ENCODE results near the gene TSLP. TPM values are rescaled to one million over a fixed set of nuclear protein-coding genes. Genes with fewer than 3 reads are reported as not detected.

TSLP gene
- total RNA-seq, 3 donors from 2014 or later: 0.44 to 1.6 (median 0.66) TPM

DNA sequence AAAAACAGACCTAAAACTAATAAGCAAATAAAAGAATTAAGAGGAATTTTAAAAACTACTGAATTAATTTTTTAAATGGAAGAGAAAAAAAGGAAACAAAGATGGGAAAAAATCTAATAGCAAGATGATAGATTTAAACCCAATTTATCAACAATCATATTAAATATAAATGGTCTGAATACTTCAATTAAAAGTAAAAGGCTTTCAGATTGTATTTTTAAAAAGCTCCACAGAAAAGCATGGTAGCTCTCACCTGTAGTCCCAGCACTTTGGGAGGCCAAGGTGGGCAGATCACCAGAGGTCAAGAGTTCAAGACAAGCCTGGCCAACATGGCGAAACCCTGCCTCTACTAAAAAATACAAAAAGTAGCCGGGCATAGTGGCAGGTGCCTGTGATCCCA is 11.3 kb upstream of the TSLP start:
- H3K27ac ChIP-seq: no peak overlapping the region
- TF ChIP-seq POLR2AphosphoS5 (IDR thresholded peaks at IDR 0.05): no peak
- TF ChIP-seq, protein P1, sequence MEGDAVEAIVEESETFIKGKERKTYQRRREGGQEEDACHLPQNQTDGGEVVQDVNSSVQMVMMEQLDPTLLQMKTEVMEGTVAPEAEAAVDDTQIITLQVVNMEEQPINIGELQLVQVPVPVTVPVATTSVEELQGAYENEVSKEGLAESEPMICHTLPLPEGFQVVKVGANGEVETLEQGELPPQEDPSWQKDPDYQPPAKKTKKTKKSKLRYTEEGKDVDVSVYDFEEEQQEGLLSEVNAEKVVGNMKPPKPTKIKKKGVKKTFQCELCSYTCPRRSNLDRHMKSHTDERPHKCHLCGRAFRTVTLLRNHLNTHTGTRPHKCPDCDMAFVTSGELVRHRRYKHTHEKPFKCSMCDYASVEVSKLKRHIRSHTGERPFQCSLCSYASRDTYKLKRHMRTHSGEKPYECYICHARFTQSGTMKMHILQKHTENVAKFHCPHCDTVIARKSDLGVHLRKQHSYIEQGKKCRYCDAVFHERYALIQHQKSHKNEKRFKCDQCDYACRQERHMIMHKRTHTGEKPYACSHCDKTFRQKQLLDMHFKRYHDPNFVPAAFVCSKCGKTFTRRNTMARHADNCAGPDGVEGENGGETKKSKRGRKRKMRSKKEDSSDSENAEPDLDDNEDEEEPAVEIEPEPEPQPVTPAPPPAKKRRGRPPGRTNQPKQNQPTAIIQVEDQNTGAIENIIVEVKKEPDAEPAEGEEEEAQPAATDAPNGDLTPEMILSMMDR (IDR thresholded peaks at IDR 0.05): no peak
- no peak for TF ChIP-seq POLR2A (IDR thresholded peaks at IDR 0.05)
- no peaks in the 10 kb centered on the region for H3K4me1 ChIP-seq
- H3K36me3 ChIP-seq: no peaks in the 10 kb centered on the region
- no peaks in the 10 kb centered on the region for H3K27me3 ChIP-seq
- H3K4me3 ChIP-seq: no peak overlapping the region
- H3K9me3 ChIP-seq: no peaks in the 10 kb centered on the region
- DNase-seq (ENCODE audit: low spot score in 2 of 2): no peak
- intact Hi-C loops (cut with DNase I; ENCODE audit: low total_unique reads): no loop called here

DNA sequence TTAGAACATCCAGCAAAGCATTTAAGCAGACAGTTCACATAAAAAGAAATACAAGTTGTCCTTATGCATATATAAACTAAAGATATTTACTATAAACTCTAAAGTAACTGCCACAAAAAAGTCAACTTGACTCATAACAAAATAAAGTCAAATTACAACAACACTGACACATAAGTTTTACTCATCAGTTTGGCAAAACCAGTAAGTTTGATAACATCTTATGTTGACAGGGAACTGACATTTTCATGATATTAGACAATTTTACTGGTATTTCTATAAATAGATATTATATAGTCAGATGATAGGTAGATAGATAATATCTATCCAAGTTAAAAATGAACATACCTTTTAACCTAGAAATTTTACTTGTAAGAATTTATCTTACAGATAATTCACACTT is 9.9 kb upstream of the TSLP start:
- TF ChIP-seq POLR2AphosphoS5 (IDR thresholded peaks at IDR 0.05) (no peak), POLR2A (IDR thresholded peaks at IDR 0.05) (no peak)
- TF ChIP-seq, protein P1 (IDR thresholded peaks at IDR 0.05): no peak
- intact Hi-C loops (cut with DNase I; ENCODE audit: low total_unique reads): no loop called here
- no peaks in the 10 kb centered on the region for H3K9me3 ChIP-seq

DNA sequence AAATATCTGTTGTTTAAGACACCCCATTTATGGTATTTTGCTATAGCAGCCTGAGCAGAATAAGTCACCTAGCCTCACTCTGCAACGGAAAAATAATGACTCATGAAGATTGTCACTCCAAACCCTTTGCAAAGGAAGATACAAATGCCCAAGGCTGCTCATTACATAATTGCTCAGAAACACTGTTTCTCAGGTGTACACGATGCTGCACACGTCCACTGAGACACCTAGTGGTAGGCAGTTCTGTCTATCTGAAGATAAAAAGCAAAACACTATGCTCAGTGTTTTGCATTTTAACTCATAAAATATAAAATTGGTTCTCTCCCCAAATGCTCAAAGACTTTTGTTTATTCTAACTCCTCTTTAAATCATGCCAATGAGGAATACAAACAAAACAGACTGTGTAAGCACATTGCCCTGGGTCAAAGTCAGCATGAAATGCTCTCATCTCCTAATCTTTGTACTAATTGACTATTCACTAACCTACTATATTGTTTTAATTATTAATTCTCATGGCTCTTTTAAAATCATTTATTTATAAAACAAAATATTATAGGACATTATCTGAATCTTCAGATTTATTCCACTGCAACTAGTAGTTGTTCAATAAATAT is 7.7 kb upstream of the TSLP start:
- DNase-seq (ENCODE audit: low spot score in 2 of 2): no peak
- Histone ChIP-seq H3K4me1 (no peaks in the 10 kb centered on the region), H3K27ac (no peak overlapping the region), H3K4me3 (no peak overlapping the region), H3K27me3 (peaks cover 0 to 2% of the 10 kb centered on the region in 2 donors), H3K9me3 (no peaks in the 10 kb centered on the region), H3K36me3 (no peaks in the 10 kb centered on the region)
- TF ChIP-seq POLR2A (IDR thresholded peaks at IDR 0.05) (no peak), POLR2AphosphoS5 (IDR thresholded peaks at IDR 0.05) (no peak)
- TF ChIP-seq, protein P1 (IDR thresholded peaks at IDR 0.05): peak in 1 of 3 donors; percentile 27
- intact Hi-C loops (cut with DNase I; ENCODE audit: low total_unique reads): no loop called here

More for the DNA sequence above, 9.9 kb upstream of the TSLP start:
- Histone ChIP-seq H3K4me3 (no peak overlapping the region), H3K4me1 (no peaks in the 10 kb centered on the region), H3K36me3 (no peaks in the 10 kb centered on the region), H3K27ac (no peak overlapping the region), H3K27me3 (no peaks in the 10 kb centered on the region)
- no peak for DNase-seq (ENCODE audit: low spot score in 2 of 2)

DNA sequence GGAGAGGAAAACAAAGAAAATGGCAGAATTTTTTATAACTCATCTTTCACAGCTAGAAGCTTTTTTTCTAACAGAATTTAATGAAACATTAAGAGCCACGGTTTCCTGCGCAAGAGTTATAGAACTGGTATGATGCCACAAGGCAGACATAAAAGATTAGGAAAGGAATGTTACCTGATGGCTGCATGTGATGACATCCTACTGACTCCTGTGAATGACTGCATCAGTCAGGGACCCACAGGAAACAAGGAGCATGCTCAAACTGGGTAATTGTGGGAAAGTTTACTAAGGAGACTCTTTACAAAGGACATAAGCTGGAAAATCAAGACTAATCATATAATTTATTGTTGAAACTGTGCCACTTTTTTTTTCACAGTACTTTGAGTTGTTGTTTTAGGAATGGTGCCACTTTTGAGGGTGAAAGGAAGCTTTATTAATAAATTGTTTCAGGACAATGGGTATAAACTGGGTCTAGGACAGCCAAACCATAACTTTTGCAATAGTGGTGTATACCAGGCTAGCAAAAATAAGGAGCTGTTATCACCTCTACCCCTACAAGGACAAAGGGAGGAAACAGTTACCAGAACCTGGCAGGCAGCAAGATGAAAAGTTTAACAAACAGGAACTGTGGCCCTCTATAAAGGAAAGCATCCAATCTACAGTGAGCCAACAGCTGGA is 5.1 kb upstream of the TSLP start:
- Histone ChIP-seq H3K4me3 (no peak overlapping the region), H3K27ac (peak overlapping the region in 1 of 2 donors; percentile 35), H3K36me3 (no peaks in the 10 kb centered on the region), H3K9me3 (no peaks in the 10 kb centered on the region), H3K27me3 (peaks cover 0 to 4% of the 10 kb centered on the region in 2 donors), H3K4me1 (no peaks in the 10 kb centered on the region)
- TF ChIP-seq POLR2A (IDR thresholded peaks at IDR 0.05) (no peak), POLR2AphosphoS5 (IDR thresholded peaks at IDR 0.05) (no peak)
- TF ChIP-seq, protein P1 (IDR thresholded peaks at IDR 0.05): no peak
- intact Hi-C loops (cut with DNase I; ENCODE audit: low total_unique reads): no loop called here
- DNase-seq (ENCODE audit: low spot score in 2 of 2): no peak

DNA sequence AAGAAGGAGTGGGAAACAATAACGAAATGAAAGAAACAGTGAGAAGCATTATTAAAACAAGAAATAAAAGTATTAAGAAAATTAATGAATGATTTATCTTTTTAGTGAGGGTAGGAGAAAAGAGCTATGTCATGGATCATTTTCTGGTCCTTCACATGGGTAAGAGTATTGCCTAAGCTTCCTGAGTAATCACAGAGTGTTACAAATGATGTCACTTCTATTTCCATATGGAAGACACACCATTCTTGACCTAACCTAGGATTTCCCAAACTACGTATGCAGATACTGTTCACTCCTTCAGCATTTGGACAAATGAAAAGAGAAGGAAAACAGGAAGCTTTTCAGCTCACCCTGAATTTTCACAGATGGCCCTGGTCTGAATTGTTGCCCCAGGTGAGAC is 3.3 kb upstream of the TSLP start:
- Histone ChIP-seq H3K9me3 (no peaks in the 10 kb centered on the region), H3K4me1 (no peaks in the 10 kb centered on the region), H3K4me3 (no peak overlapping the region), H3K27me3 (peaks cover 0 to 4% of the 10 kb centered on the region in 2 donors), H3K36me3 (no peaks in the 10 kb centered on the region), H3K27ac (no peak overlapping the region)
- TF ChIP-seq POLR2AphosphoS5 (IDR thresholded peaks at IDR 0.05): no peak
- TF ChIP-seq, protein P1 (IDR thresholded peaks at IDR 0.05): no peak
- no peak for TF ChIP-seq POLR2A (IDR thresholded peaks at IDR 0.05)
- DNase-seq (ENCODE audit: low spot score in 2 of 2): no peak
- intact Hi-C loops (cut with DNase I; ENCODE audit: low total_unique reads): no loop called here

Measured in breast epithelium (tissue), 4 donors.